ENCODE data around the gene TLE7.

The TLE7 gene

DNA sequence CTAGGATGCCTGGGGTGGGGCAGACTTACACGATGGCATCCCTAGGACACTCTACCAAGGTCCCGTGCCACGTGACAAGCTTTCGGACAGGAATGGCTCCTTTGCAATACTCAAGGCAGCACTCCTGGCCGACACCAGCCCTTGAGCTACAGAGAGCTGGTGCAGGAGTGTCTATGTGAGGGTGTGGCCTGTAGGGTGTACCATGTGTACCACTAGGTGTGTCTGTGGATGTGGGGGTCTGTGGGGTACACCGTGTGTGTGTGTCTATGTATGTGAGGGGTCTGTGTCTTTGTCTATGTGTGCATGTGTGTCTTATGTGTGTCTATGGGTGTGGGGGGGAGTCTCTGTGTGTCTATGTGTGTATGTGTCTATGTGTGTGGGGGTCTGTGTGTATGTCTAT lies 1.9 kb upstream of the TLE7 start:
- DNase-seq: no peak

DNA sequence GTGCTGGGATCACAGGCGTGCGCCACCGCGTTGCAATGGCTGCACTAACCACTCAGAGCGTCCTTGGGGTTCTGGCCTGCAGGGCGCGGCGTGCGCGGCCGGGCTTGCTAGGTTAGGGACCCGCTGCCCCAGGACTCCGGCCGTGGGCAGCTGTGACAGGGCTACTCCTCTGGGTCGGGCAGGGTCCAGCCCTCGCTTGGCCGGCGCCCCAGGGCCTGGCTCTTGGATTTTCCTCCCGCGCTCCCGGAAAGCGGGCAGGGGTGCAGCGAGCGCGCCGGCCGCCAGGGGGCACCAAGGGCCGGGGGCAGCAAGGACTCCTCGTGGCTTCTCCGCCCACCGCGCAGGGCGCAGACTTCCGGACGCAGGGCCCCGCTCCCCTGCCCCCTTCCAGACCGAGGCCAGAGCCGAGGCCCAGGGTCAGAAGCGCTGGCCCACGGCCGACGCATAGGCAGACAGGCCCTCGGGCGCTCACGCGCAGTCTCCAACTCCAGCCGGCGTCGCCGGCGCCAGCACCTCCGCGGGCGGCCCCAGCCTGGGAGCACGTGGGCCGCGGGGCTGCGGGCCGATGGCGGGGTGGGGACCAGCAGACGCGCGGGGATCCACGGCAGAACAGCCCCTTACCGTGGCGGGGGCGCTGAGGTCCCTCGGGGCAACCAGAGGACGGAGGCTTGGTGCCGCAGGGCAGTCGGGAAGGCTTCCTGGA lies 355 bp downstream of the TLE7 start:
- peak; percentile 13 for DNase-seq

DNA sequence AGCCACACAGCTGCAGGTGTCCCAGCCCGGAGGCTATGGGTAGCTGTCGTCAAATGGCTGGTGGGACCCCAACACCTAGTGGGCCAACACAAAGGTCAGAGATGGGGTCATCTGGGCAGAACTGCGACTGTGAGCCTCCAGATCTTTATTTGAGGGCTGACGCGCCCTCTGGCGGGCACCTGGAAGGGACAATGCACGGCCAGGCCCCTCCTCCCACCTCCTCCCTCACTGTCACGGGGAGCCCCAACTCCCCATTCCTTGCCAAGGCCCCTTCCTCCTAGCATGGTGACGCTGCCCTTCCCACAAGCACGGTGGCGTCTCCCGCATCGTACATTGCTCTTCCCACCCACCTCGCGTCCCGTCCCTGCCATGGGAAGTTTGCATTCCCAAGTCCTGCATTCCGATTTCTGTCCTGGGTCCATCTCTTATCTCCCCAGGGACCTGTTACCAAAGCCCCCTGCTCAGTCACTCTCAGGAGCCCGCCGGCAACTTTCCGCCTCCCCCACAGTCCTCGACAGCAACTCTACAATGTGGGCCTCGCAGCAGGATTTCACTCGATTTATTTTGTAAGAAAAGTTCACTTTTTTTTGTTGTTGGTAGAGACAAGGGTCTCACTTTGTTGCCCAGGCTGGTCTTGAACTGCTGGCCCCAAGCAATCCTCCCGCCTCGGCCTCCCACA lies 1.0 kb downstream of the TLE7 start:
- DNase-seq: no peak

DNA sequence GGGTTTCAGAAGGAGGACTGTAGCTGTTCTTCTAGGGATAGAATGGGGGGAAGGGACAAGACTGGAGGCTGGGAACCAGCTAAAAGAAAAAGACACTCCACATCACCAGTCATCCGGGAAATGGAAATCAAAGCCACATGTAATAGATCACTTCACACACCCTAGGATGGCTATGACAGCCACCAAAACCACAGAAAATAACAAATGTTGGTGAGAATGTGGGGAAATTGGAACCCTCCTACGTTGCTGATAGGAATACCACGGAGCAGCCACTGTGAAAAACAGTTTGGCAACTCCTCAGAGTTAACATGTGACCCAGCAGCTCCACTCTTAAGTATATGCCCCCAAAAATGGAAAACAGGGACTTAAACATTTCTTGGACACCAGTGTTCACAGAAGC lies 2.3 kb downstream of the TLE7 start:
- no peak for DNase-seq

DNA sequence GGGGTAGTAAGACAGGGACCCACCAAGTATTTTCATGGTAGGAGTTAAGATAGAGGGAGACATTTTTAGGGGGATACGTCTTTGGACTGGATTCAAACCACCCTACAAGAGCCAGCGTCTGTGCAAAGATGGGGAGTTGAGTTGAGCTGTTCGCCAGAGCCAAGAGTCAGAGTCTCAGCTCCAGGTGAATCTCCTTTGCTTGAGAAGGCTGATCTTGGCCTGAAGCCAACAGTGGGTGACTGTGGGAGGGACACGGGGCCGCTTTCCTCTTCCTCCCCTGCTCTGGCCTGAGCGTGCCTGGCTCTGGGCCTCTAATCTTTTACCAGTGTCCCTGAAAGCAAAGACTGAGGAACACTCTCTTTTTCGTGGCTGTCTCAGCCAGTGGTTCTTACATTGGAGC lies 5.4 kb downstream of the TLE7 start:
- no peak for DNase-seq

DNA sequence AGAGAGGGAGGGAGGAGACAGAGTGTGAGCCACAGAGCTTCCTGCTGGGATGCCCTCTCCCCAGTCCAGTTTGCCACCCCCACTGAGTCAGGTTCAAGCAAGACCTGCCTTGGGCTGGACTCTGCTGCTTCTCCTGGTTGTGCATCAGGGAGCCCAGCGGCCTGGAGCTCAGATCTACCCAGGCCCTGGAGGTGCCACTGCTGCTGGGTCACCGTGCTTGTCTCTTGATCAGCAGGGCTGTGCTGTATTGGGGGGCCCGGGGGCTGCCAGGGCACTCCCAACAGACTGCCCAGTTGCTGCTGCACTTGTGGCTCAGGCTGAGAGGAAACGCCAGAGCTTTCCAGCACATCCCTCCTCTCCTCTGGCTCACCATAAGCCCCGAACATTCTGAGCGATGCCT lies 8.9 kb downstream of the TLE7 start:
- no peak for DNase-seq

DNA sequence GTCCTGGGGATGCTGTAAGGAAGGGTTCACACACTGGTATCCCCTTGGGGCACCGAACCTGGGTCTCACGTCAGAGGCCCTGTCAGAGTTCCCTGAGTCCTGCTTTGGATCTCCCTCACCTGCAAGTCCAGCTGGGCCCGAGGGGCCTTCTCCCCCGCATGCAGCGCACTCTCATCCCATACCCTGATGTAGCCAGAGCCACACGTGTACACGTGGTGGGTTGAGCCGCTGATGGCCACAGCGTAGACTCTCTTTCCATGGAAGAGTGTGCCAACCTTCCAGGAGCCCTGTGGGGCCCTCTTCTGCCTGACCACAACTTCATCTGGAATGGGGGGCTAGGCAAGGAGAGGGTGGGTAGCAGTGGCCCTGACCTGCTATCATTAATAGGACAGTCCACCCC lies 9.9 kb downstream of the TLE7 start:
- DNase-seq: no peak

DNA sequence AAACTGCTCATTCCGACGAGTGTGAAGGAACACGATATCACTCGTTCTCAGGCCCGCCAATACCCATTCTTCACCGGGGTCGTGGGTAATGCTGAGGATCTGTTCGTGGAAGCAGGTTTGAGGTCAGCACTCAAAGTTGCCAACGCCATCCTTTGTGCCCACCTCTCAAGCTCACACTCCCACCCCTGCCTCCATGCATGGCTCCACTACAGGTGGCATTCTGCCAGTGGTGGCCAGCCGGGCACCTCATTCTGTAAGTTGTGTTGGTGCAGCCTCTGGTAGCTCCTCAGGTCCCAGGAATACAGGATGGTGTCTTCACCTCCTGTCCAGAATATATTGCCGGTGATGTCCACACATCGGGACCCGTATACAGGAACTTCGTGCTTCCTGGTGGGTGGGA lies 10.7 kb downstream of the TLE7 start:
- no peak for DNase-seq

DNA sequence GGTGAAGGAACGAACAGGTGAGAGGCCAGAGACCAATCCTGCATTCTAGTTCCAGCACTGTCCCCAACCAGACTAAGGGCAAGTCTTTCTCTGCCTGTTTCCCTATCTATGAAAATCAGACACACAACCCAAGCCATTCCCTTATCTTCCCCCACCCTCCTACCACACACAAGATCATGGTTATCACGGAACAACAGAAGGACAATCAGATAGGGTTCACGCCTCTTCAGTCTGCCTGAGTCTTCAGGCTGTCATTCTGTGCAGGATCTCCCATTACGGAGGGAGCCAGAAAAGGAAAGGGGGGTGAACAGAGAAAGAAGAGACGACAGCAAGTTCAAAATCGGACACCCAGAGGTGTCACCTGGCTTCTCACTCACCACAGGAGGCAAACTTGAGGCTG lies 11.1 kb downstream of the TLE7 start:
- no peak for DNase-seq

DNA sequence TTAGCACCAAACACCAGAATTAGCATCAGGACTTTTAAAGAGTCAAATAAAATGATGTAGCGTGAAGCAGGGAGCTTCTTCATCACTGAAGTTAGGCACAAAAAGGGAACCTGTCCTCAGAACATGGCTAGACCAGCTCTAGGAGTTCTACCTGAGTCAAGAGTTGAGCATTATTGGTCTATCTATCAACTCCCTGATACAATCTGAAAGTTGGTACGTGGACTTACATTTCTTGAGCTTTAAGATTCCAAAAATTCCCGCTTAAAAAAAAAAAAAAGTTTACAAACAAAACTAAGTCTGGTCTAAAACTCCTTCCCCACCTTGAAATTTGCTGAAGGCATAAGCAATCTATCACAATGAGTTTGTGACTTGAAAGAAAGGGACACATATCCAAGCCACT lies 12.3 kb downstream of the TLE7 start:
- no peak for DNase-seq

DNA sequence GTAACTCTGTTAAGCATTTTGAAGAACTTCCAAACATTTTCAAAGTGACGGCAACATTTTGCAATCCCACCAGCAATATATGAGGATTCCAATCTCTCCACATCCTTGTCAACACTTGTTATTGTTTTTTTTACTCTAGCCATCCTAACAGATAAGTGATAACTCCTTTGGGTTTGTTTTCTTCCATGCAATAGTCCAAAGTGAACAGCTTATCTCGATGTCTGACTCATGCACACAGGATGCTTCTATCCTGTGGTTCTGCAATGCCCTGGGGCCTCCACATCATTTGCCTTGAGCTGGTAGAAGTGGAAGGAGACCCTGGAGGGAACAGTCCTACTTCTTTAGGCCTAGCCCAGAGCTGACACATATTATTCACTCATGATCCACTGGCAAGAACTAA lies 13.0 kb downstream of the TLE7 start:
- no peak for DNase-seq

DNA sequence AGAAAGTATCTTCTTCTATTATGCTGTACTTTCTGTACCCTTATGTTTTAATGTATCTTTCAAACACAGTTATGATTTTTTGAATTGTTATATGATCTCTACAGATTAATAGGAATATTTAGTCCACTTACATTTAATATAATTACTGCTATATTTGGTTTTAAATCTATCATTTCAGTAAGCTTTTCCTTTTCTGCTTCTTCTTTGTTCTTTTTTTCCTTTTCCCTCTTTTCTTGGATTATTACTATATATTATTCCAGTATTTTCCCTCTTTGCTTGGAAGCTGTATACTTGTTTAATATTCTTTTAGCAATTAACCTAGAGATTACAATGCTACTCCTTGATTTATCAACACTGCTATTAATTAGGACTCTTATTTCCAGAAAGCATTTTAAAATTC lies 13.5 kb downstream of the TLE7 start:
- DNase-seq: no peak

DNA sequence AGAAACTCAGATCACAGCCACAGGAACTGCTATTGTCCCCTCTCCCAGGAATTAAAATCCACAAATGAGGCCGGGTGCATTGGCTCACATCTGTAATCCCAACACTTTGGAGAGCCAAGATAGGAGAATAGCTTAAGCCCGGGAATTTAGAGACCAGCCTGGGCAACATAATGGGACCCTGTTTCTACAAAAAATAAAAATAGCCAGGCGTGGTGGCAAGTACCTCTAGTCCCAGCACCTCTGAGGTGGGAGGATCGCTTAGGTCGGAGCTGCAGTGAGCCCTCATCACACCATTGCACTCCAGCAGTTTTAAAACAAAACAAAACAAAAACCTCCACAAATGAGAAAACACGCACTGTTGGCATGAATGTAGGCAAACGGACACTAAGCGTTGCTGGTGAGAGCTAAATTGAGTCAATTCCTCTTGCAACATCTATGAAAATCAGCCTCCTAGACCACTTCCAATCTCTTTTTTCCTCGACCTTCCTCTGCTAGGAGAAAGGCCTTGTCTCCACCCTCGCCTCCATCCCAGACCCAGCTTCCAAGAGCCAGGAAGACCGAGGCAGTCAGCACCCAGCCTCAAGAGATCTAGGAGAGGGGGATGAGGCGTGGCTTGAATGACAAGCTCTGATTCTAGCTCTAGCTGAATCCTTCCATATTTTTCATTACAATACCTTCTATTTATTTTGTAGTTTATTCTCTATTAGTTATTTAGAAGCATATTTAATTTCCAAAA lies 14.8 kb downstream of the TLE7 start:
- no peak for DNase-seq

DNA sequence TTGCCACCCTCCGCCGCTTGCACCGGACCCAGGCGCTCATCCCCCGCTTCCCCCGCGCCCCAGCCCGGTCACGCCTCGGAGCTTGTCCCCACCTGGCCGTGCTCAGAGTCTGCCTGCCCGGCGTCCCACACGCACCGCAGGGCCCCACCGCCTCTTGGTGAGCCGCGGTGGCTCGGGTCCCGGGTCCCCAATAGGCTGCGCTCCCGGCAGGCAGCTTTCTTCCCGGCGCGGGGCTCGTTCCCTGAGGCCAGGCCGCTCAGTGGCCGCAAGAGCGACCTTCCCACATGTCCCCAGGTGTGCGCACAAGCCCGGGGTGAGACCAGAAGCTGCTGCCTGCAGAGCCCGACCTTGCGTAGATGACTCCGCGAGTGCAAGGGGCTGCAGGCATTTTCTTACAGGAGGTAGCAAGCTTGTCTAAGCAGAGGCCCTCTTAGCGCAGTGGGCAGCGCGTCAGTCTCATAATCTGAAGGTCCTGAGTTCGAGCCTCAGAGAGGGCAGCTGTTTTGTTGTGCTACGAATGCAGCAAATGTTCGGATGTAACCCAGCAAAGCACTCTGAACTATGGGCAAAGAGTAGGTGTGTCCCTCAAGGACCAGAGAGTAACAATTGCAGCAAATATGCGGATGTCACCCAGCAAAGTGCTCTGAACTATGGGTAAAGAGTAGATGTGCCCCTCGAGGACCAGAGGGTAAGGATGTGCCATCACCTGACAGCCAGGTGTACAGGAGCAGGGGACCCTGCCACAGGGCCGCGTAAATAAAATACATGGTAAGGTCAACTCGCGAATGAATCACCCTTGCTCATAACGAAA lies 15.6 kb downstream of the TLE7 start:
- peak; percentile 16 for DNase-seq

DNA sequence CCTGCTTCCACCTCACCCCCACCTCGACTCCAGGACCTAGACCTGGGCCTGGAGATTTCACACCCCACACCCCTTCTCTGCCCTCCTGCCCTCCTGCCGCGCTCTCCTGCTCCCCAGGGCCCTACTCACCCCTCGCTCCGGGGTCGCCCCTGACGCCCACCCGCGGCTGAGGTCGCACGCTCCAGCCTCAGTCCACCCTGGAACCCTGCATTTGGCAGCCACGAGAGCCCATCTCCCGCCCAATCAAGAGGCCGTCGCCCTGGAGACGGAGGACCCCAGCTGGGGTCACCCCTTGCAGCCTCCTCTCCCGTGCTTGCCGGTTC lies 16.1 kb downstream of the TLE7 start:
- no peak for DNase-seq

DNA sequence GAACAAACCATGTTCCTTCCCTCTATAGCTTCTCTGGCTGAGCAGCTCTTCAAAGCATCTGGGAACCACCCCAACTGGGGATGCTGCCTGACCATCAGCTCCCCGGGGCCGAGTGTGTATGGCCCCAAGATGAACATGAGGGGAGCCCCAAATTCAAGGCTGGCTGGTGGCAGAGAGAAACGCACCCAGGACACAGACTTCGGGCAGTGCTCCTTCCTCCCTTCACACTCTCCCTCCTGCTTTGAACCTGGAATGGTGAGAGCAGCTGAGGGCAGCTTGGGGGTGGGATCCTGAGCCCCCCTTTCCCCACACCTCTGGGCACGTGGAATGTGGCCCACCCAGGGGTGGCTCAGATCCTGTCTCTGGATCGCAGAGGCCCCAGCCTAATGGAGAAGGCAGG lies 17.2 kb downstream of the TLE7 start:
- no peak for DNase-seq

DNA sequence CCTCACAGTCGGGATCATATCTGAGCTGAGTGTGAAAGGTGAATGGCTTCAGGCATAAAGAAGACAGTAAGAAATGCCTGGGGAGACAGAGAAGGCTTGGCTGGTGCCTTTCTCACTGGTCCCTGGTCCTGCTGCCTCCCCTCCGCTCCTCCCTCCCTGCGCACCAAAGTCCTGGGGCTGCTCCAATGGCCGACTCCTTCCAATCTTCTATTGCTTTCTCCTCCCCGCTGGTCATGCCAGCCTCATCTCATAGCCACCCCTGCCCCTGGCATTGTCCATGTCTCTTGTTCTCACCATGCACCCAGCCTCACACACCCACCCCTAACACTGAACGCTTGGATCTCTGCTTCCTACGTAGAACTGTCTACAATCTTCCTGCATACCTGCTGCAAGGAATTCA lies 18.0 kb downstream of the TLE7 start:
- no peak for DNase-seq

DNA sequence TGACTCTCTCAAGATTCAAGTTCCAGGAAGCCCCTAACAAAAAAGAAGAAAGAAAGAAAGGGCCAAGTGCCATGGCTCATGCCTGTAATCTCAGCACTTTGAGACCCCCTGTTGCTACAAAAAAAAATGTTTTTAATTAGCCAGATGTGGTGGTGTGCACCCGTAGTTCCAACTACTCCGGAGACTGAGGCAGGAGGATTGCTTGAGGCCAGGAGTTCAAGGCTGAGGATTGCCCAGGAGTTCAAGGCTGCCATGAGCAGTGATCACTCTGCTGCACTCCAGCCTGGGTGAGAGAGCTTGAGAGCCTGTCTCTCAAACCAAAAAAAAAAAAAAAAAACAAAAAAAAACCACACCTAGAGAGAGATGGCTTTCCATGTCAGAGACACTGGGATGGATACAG lies 18.8 kb downstream of the TLE7 start:
- no peak for DNase-seq

DNA sequence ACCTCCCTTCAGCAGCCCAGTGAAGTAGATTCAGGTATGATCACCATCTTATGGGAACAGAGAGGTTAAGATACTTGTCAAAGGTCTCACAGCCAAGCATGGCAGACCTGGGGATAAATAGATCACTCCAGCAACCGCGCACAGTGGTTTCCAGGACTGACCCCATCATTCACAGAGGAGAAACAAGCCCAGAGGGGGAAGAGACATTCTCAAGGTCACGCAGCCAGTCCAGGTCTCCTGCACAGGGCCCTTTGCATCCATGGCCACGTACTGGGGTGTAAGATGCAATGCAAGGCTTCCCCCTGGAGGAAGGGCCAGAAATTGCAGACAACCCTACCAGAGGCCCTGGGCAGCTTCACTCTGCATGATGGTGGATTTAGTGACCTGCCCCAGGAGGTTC lies 19.9 kb downstream of the TLE7 start:
- DNase-seq: peak; percentile 19

DNA sequence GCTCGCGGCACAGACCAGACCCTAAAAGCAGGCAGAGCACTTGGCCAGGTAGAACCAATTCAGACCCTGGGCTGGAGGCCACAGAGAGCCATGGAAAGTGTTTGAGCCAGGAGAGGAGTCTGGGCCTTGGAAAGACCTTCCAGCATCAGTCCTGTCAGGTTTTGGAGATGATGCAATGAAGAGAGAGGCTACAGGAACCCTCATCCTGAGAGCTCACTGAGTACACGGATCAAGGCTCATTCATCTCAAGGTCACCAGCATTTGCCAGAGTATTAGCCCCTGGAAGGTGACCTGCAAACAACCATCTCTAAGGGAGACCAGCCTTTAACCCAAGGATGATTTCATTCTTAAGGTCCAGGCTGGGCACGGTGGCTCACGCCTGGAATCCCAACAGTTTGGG lies 27.8 kb downstream of the TLE7 start:
- no peak for DNase-seq

DNA sequence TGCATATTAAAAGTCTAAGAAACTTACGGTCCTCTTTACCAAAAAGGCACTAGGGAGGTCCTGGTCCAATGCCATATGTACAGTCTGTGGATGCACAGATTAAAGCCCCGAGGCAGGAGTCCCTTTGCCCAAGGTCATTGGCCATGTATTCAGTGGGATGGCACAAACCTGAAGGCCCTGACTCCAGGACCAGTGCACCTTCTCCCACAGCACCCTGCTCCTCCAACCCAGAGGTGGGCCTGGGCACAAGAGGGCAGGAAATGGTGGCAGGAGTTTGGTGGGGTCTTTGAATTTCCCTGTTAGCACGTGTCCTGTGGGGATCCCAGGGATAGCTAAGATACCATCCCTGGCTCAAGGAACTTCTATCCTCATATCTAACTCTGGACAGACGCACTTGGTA lies 28.5 kb downstream of the TLE7 start:
- DNase-seq: no peak

DNA sequence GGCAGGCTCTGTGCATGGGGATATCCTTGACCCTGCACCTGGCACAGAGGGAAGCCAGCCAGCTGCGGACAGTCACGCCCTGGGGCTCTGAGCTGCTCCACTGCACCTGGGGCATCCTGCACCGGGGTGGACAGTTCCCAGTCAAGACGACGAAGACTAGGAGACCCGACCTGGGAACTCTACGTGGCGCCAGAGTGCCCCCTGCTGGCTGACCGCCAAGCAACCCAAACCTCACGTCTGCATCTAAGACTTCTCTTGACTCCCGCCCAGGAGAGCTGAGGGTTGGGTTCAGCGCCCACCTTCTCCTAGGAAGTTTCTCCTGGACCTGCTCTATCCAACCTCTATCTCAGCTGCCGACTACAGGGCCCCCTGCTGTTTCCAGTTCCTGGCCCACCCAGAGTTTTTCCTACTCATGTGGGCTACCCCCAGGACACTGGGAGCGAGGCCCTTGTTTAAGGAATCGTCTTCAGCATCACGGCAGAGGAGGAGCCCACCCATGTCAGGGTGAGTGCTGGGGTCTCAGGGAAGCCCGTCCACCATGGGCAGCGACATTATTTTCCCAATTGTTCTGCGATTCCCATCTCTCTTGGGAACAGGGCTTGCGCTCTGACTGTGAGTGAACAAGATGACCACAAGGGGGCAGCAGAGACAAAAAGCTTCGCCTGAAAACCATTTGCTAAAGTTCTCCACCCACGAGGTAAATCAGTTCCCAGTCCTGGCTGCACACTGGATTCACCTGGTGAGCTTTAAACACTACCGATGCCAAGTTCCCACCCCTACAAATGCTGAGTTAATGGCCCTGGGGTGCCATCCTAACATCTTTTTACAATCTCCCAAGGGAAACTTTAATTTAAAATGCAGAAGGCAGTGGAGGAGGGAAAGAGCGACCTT lies 29.3 kb downstream of the TLE7 start:
- peak; percentile 64 for DNase-seq

DNA sequence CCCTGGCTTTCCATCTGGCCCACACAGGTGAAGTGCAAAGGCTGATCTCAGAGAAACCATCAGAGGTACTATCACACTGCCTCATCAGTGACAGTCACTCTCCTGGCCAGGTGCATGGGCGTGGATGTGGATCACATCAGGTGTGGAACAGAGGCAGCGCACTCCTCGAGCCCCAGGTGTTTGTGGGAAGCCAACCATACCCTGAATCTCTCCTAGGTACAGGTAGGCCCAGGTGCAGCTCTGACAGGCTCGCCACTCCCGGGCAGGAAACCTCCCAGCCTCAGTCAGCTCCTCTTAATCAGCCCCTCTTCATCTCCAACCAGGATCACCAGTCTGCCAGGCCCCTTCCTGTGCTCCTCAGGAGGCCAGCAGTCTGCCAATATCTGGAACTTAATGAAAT lies 31.7 kb downstream of the TLE7 start:
- DNase-seq: no peak

Data from CD4-positive, alpha-beta T cell treated with Interleukin-10 for 1 hour (primary cell).